Fibroblast of lung (primary cell): ENCODE data around the gene NT5C1B. TPM values are rescaled to one million over a fixed set of nuclear protein-coding genes. Genes with fewer than 3 reads are reported as not detected.
"Not testable (repeated sequence)": the region's sequence is repeated elsewhere in the genome, so short reads cannot be mapped to it uniquely, and the experiment has no call there.

Experiments used
- DNase-seq, 2 donors: peaks; one replicate each; pipeline versions ENCODE4 v3.0.0 to v3.0.0-alpha.2; 2010; ENCODE audit warnings: low read depth in 2 of 2
- H2AFZ ChIP-seq: 2 replicates; pipeline ENCODE4 v1.5.1; 2012; ENCODE audit warnings: low read length, control low read depth, inconsistent platforms
- H3K27ac ChIP-seq: 2 replicates; pipeline ENCODE4 v1.5.1; 2011; ENCODE audit warnings: low read length, control low read depth; ENCODE audit not compliant: insufficient read depth
- H3K27me3 ChIP-seq: 2 replicates; pipeline ENCODE4 v1.5.1; 2011; ENCODE audit warnings: mild to moderate bottlenecking, low read length; ENCODE audit not compliant: control insufficient read depth, insufficient read depth
- H3K36me3 ChIP-seq: 2 replicates; pipeline ENCODE4 v1.5.1; 2011; ENCODE audit warnings: low read length; ENCODE audit not compliant: control insufficient read depth, insufficient read depth
- H3K4me1 ChIP-seq: 2 replicates; pipeline ENCODE4 v1.5.1; 2011; ENCODE audit warnings: low read length; ENCODE audit not compliant: control insufficient read depth, insufficient read depth; ENCODE audit errors: extremely low read depth
- H3K4me2 ChIP-seq: 2 replicates; pipeline ENCODE4 v1.5.1; 2011; ENCODE audit warnings: low read length, control low read depth; ENCODE audit not compliant: insufficient read depth; ENCODE audit errors: extremely low read depth
- H3K4me3 ChIP-seq, 4 experiments: fragments of 200-600 bp in 1 of 4; sonication (generic) in 1 of 4; replicated peaks in 1 of 4; 2 replicates each; pipeline ENCODE4 v1.5.1; 2011 to 2016; ENCODE audit warnings: low read length in 4 of 4, low read depth in 3 of 4, mild to moderate bottlenecking in 3 of 4, control low read depth in 2 of 4, inconsistent platforms in 1 of 4, mixed read lengths in 1 of 4; ENCODE audit not compliant: insufficient read depth in 1 of 4; ENCODE audit errors: control extremely low read depth in 1 of 4
- H3K79me2 ChIP-seq: 2 replicates; pipeline ENCODE4 v1.5.1; 2012; ENCODE audit warnings: mild to moderate bottlenecking, low read length, inconsistent platforms; ENCODE audit not compliant: control insufficient read depth, insufficient read depth
- H3K9ac ChIP-seq: 2 replicates; pipeline ENCODE4 v1.5.1; 2011; ENCODE audit warnings: mild to moderate bottlenecking, low read length, control low read depth; ENCODE audit not compliant: insufficient read depth
- H3K9me3 ChIP-seq: 2 replicates; pipeline ENCODE4 v1.5.1; 2012; ENCODE audit warnings: low read depth, low read length; ENCODE audit not compliant: control insufficient read depth, insufficient read depth
- H4K20me1 ChIP-seq: 2 replicates; pipeline ENCODE4 v1.5.1; 2011; ENCODE audit warnings: low read length; ENCODE audit not compliant: control insufficient read depth, insufficient read depth; ENCODE audit errors: extremely low read depth
- EZH2 ChIP-seq: IDR thresholded peaks from 2 replicates; pipeline ENCODE4 v1.5.1; 2012; ENCODE audit warnings: low read length, control low read depth, mild to moderate bottlenecking; ENCODE audit errors: missing control alignments
- polyA minus RNA-seq: library from RNA; depleted of rRNA, polyadenylated mRNA; stranded (reverse); fragments of >200 nt; gene quantifications from 2 replicates; pipeline ENCODE4 v1.2.3, GENCODE V29; 2011; ENCODE audit warnings: low replicate concordance
- polyA plus RNA-seq, 2 donors: library from polyadenylated mRNA; depleted of rRNA in 1 of 2; stranded (reverse) in 1 of 2; unstranded in 1 of 2; fragments of >200 nt; gene quantifications; 2 replicates each; pipeline ENCODE4 v1.2.1, GENCODE V29; 2011 to 2012; ENCODE audit warnings: missing spikeins in 1 of 2
- total RNA-seq: library from RNA; depleted of rRNA; stranded (reverse); fragments of >200 nt; gene quantifications from 2 replicates; pipeline ENCODE4 v1.2.1, GENCODE V29; 2014
- TF ChIP-seq, protein P1 (sequence below), 2 donors: IDR thresholded peaks in 1 of 2; conservative IDR thresholded peaks in 1 of 2; 1 replicate in 1 of 2; 2 replicates in 1 of 2; pipeline ENCODE4 v1.5.1; 2011 to 2012; ENCODE audit warnings: low read length in 2 of 2, control low read depth in 1 of 2, inconsistent platforms in 1 of 2, low read depth in 1 of 2, mild to moderate bottlenecking in 1 of 2

Gene NT5C1B
- total RNA-seq: not detected in 2 replicates
- not detected in 2 replicates for polyA plus RNA-seq
- polyA plus RNA-seq (2012): 0.25 and 0.51 TPM in 2 replicates
- not detected in 2 replicates for polyA minus RNA-seq

DNA sequence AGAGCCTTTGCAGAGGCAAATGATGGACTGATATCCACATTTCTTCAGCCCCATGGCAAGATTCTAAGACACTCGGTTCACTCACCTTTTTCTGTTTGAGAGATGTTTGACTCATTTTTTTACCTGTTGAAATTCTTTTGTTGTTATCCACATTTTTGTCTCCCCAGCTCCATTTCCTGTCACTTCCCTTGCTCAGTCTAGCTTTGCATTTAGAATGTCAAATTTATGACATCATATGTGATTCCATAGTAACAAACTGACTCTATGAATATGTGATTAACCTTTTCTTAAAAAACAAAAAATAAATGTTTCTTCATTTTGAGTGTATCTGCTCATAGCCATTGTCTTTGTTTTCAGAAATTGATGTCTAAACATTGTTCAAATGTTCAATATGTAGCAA lies at the start of gene NT5C1B:
TSS of gene NT5C1B (minus strand) at position 216 of the 400 bp plus-strand sequence. CDS start at position 115, 101 bp downstream.
- Histone ChIP-seq H4K20me1 (no peaks in the 10 kb centered on the region), H3K4me1 (peaks cover 4% of the 10 kb centered on the region), H3K4me3 (no peak within 1 kb of the TSS), H3K79me2 (no peaks in the 10 kb centered on the region), H3K27me3 (no peaks in the 10 kb centered on the region), H3K9me3 (no peaks in the 10 kb centered on the region), H3K27ac (no peak within 1 kb of the TSS), H3K36me3 (no peaks in the 10 kb centered on the region), H2AFZ (no peak within 1 kb of the TSS), H3K4me2 (no peak within 1 kb of the TSS), H3K9ac (no peak within 1 kb of the TSS)
- DNase-seq: no peak
- TF ChIP-seq, protein P1, sequence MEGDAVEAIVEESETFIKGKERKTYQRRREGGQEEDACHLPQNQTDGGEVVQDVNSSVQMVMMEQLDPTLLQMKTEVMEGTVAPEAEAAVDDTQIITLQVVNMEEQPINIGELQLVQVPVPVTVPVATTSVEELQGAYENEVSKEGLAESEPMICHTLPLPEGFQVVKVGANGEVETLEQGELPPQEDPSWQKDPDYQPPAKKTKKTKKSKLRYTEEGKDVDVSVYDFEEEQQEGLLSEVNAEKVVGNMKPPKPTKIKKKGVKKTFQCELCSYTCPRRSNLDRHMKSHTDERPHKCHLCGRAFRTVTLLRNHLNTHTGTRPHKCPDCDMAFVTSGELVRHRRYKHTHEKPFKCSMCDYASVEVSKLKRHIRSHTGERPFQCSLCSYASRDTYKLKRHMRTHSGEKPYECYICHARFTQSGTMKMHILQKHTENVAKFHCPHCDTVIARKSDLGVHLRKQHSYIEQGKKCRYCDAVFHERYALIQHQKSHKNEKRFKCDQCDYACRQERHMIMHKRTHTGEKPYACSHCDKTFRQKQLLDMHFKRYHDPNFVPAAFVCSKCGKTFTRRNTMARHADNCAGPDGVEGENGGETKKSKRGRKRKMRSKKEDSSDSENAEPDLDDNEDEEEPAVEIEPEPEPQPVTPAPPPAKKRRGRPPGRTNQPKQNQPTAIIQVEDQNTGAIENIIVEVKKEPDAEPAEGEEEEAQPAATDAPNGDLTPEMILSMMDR (conservative IDR thresholded peaks at IDR 0.05 in 1 of 2, IDR thresholded peaks at IDR 0.05 in 1 of 2; ENCODE audit: low read depth in 1 of 2, low read length in 2 of 2): no peak
- no peak for TF ChIP-seq EZH2

DNA sequence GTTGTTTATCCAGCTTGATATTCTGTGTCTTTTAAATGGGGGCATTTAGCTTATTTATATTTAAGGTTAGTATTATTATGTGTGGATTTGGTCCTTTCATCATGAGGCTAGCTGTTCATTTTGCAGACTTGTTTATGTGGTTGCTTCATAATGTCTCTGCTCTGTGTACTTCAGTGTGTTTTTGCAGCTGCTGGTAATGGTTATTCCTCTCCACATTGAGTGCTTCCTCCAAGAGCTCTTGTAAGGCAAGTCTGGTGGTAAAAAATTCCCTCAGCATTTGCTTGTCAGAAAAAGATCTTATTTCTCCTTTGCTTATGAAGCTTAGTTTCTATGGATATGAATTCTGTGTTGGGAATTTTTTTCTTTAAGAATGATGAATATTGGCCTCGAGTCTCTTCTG lies 47.8 kb upstream of the NT5C1B start:
- Histone ChIP-seq H3K27me3 (no peaks in the 10 kb centered on the region), H2AFZ (no peak overlapping the region), H3K4me1 (no peaks in the 10 kb centered on the region), H3K4me3 (no peak overlapping the region), H3K79me2 (no peaks in the 10 kb centered on the region), H4K20me1 (no peaks in the 10 kb centered on the region), H3K4me2 (no peak overlapping the region), H3K27ac (no peak overlapping the region), H3K36me3 (no peaks in the 10 kb centered on the region), H3K9ac (no peak overlapping the region), H3K9me3 (no peaks in the 10 kb centered on the region)
- TF ChIP-seq EZH2: no peak
- TF ChIP-seq, protein P1 (conservative IDR thresholded peaks at IDR 0.05 in 1 of 2, IDR thresholded peaks at IDR 0.05 in 1 of 2; ENCODE audit: low read depth in 1 of 2, low read length in 2 of 2): no peak
- no peak for DNase-seq

DNA sequence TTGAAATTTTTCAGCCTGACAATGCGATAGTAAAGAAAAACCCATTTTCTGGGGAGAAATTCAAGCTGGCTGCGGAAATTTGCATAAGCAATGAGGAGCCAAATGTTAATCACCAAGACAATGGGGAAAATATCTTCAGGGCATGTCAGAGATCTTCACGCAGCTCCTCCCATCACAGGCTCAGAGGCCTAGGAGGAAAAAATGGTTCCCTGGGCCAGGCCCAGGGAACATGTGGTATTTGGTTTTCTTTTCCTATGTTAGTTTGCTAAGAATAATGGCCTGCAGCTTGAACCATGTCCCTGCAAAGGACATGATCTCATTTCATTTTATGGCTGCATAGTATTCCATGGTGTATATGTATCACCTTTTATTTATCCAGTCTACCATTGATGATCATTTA lies 43.3 kb upstream of the NT5C1B start:
- H3K9me3 ChIP-seq, H3K4me3 ChIP-seq, H3K27ac ChIP-seq, H3K4me2 ChIP-seq, H4K20me1 ChIP-seq, H3K4me1 ChIP-seq, H3K27me3 ChIP-seq, H3K36me3 ChIP-seq, H2AFZ ChIP-seq, DNase-seq, H3K79me2 ChIP-seq, H3K9ac ChIP-seq: not testable (repeated sequence)
